ENCODE results near the gene TUBB6. TPM values are rescaled to one million over a fixed set of nuclear protein-coding genes. Genes with fewer than 3 reads are reported as not detected.

TUBB6 gene
- total RNA-seq, 1 experiment from 2014 or later = 42.2 TPM

GRCh38 chr18:12373116-12373770, 65.2 kb downstream of the TUBB6 start:
- no peak overlapping the region for H2AFZ ChIP-seq
- peaks cover 36% of the 10 kb centered on the region for H4K20me1 ChIP-seq (ENCODE audit: insufficient read depth)
- H3K79me2 ChIP-seq (ENCODE audit: low read depth) = peaks cover 71% of the 10 kb centered on the region
- POLR2A ChIA-PET (ENCODE audit: unreplicated experiment) = no interaction called here
- H3K9me2 ChIP-seq (ENCODE audit: insufficient read depth) = no peaks in the 10 kb centered on the region
- peaks cover 40% of the 10 kb centered on the region for H3K4me1 ChIP-seq (replicated peaks; ENCODE audit: insufficient read depth)
- peaks cover 20% of the 10 kb centered on the region; the same call in 1 of the 2 replicates for H3K36me3 ChIP-seq (ENCODE audit: low read depth)
- TF ChIP-seq CTCF (conservative IDR thresholded peaks at IDR 0.05) (no peak), EZH2 (IDR thresholded peaks at IDR 0.05; ENCODE audit: low read depth) (no peak)
- CTCF ChIA-PET = no interaction called here
- H3F3A ChIP-seq (ENCODE audit: insufficient read depth, low read depth) = peaks cover 16% of the 10 kb centered on the region
- H3K4me3 ChIP-seq = no peak overlapping the region
- no peaks in the 10 kb centered on the region for H3K27me3 ChIP-seq (ENCODE audit: insufficient read depth, low read depth)
- BruUV-seq (replicated peaks) = no TSS peak
- H3K4me2 ChIP-seq = no peak overlapping the region
- H3K27ac ChIP-seq = no peak overlapping the region
- intact Hi-C loops (cut with micrococcal nuclease; ENCODE audit: unreplicated experiment) = loop anchor here (10.0 kb wide), 1 partner anchor 388 kb away; the partner anchor contains the start of gene IMPA2
- DNase-seq = no peak
- no peaks in the 10 kb centered on the region for H3K9me3 ChIP-seq (ENCODE audit: insufficient read depth, low read depth)

GRCh38 chr18:12373771-12374116, 65.7 kb downstream of the TUBB6 start:
- H3K9me3 ChIP-seq (ENCODE audit: insufficient read depth, low read depth) = no peaks in the 10 kb centered on the region
- no peak overlapping the region for H3K4me2 ChIP-seq
- H3K36me3 ChIP-seq (ENCODE audit: low read depth) = peaks cover 17% of the 10 kb centered on the region; the same call in 1 of the 2 replicates
- peaks cover 71% of the 10 kb centered on the region for H3K79me2 ChIP-seq (ENCODE audit: low read depth)
- no TSS peak for BruUV-seq (replicated peaks)
- TF ChIP-seq EZH2 (IDR thresholded peaks at IDR 0.05; ENCODE audit: low read depth) = no peak
- intact Hi-C loops (cut with micrococcal nuclease; ENCODE audit: unreplicated experiment) = loop anchor here (10.0 kb wide), 1 partner anchor 389 kb away; the partner anchor contains the start of gene IMPA2
- POLR2A ChIA-PET (ENCODE audit: unreplicated experiment) = no interaction called here
- no peak overlapping the region for H3K27ac ChIP-seq
- CTCF ChIA-PET = no interaction called here
- H3F3A ChIP-seq (ENCODE audit: insufficient read depth, low read depth) = peaks cover 19% of the 10 kb centered on the region
- DNase-seq = no peak
- H2AFZ ChIP-seq = no peak overlapping the region
- H3K9me2 ChIP-seq (ENCODE audit: insufficient read depth) = no peaks in the 10 kb centered on the region
- H3K4me3 ChIP-seq = no peak overlapping the region
- peaks cover 40% of the 10 kb centered on the region for H3K4me1 ChIP-seq (replicated peaks; ENCODE audit: insufficient read depth)
- H4K20me1 ChIP-seq (ENCODE audit: insufficient read depth) = peaks cover 36% of the 10 kb centered on the region
- H3K27me3 ChIP-seq (ENCODE audit: insufficient read depth, low read depth) = no peaks in the 10 kb centered on the region

GRCh38 chr18:12374401-12374800, 66.4 kb downstream of the TUBB6 start:
- Histone ChIP-seq H3K79me2 (ENCODE audit: low read depth) (peaks cover 68% of the 10 kb centered on the region), H3K4me1 (replicated peaks; ENCODE audit: insufficient read depth) (peaks cover 40% of the 10 kb centered on the region), H3K4me3 (no peak overlapping the region), H4K20me1 (ENCODE audit: insufficient read depth) (peaks cover 36% of the 10 kb centered on the region), H3K27me3 (ENCODE audit: insufficient read depth, low read depth) (no peaks in the 10 kb centered on the region), H3K9me2 (ENCODE audit: insufficient read depth) (no peaks in the 10 kb centered on the region), H3K27ac (no peak overlapping the region), H3K9me3 (ENCODE audit: insufficient read depth, low read depth) (no peaks in the 10 kb centered on the region), H3K36me3 (ENCODE audit: low read depth) (peaks cover 14% of the 10 kb centered on the region; the same call in 1 of the 2 replicates), H2AFZ (no peak overlapping the region), H3F3A (ENCODE audit: insufficient read depth, low read depth) (peaks cover 23% of the 10 kb centered on the region), H3K4me2 (peak overlapping the region; percentile 84; the same call in 1 of the 2 replicates)
- DNase-seq = no peak
- intact Hi-C loops (cut with micrococcal nuclease; ENCODE audit: unreplicated experiment) = loop anchor here (10.0 kb wide), 1 partner anchor 390 kb away; the partner anchor contains the start of gene IMPA2
- BruUV-seq (replicated peaks) = no TSS peak
- CTCF ChIA-PET = no interaction called here
- no peak for TF ChIP-seq CTCF (conservative IDR thresholded peaks at IDR 0.05)
- POLR2A ChIA-PET (ENCODE audit: unreplicated experiment) = interaction anchor here (0.6 kb wide), 1 partner anchor 219 kb away, joined by 3 read pairs; no protein-coding TSS in a partner anchor

Other genes starting within 250 kb of the TUBB6 start
- 0.20 TPM in 1 of 2 replicates, not detected in the other for gene ANKRD62, start 214.4 kb upstream of the TUBB6 start, total RNA-seq (2021)
- gene CIDEA, start 53.9 kb upstream of the TUBB6 start, total RNA-seq (2021) = not detected in 2 replicates
- 69.4 and 71.1 TPM in 2 replicates for gene AFG3L2, start 69.0 kb downstream of the TUBB6 start, total RNA-seq (2021)
- 12.5 and 13.3 TPM in 2 replicates for gene PRELID3A, start 99.7 kb downstream of the TUBB6 start, total RNA-seq (2021)